Mucosa of rectum (tissue), 2 donors: ENCODE measurements around the gene PI16.

Experiments used
- H3K27ac ChIP-seq, 2 donors: one replicate each; pipeline ENCODE4 v1.7.0; 2013; ENCODE audit warnings: inconsistent platforms in 2 of 2, low read depth in 2 of 2, low read length in 2 of 2
- H3K27me3 ChIP-seq, 2 donors: one replicate each; pipeline ENCODE4 v1.7.0; 2013; ENCODE audit warnings: low read length in 2 of 2; ENCODE audit not compliant: control insufficient read depth in 2 of 2, insufficient read depth in 2 of 2
- H3K36me3 ChIP-seq, 2 donors: one replicate each; pipeline ENCODE4 v1.7.0; 2013; ENCODE audit warnings: low read length in 2 of 2; ENCODE audit not compliant: control insufficient read depth in 2 of 2, insufficient read depth in 2 of 2
- H3K4me1 ChIP-seq, 2 donors: one replicate each; pipeline ENCODE4 v1.7.0; 2013; ENCODE audit warnings: low read length in 2 of 2, mild to moderate bottlenecking in 1 of 2; ENCODE audit not compliant: control insufficient read depth in 2 of 2, insufficient read depth in 2 of 2
- H3K4me3 ChIP-seq, 2 donors: one replicate each; pipeline ENCODE4 v1.7.0; 2013; ENCODE audit warnings: low read length in 2 of 2
- H3K9ac ChIP-seq, 2 donors: one replicate each; pipeline ENCODE4 v1.7.0; 2013; ENCODE audit warnings: low read length in 2 of 2, low read depth in 1 of 2, mild to moderate bottlenecking in 1 of 2
- H3K9me3 ChIP-seq, 2 donors: one replicate each; pipeline ENCODE4 v1.7.0; 2013; ENCODE audit warnings: low read length in 2 of 2; ENCODE audit not compliant: control insufficient read depth in 2 of 2
- donor health status: healthy.
- donor health status: Normal muscosa, but diverticular disease.

PI16 gene

GRCh38 chr6:36916126-36916525, 38.4 kb upstream of the PI16 start:
- Histone ChIP-seq H3K27me3 (no peaks in the 10 kb centered on the region), H3K9me3 (no peaks in the 10 kb centered on the region), H3K4me1 (peaks cover 0 to 14% of the 10 kb centered on the region in 2 donors), H3K4me3 (no peak overlapping the region), H3K36me3 (peaks cover 27 to 38% of the 10 kb centered on the region in 2 donors), H3K27ac (no peak overlapping the region), H3K9ac (no peak overlapping the region)

- Histone ChIP-seq H3K27ac (peak overlapping the region; percentile 3 to 38), H3K27me3 (no peaks in the 10 kb centered on the region), H3K9ac (no peak overlapping the region), H3K4me3 (no peak overlapping the region), H3K36me3 (peaks cover 28 to 44% of the 10 kb centered on the region in 2 donors), H3K4me1 (peaks cover 0 to 14% of the 10 kb centered on the region in 2 donors), H3K9me3 (no peaks in the 10 kb centered on the region)
These were observed 36.9 kb upstream of the PI16 start for GRCh38 chr6:36917541-36918193.

- Histone ChIP-seq H3K4me3 (no peak overlapping the region), H3K27me3 (no peaks in the 10 kb centered on the region), H3K9ac (no peak overlapping the region), H3K36me3 (peaks cover 24 to 61% of the 10 kb centered on the region in 2 donors), H3K9me3 (no peaks in the 10 kb centered on the region), H3K27ac (no peak overlapping the region), H3K4me1 (no peaks in the 10 kb centered on the region)
These were observed 34.5 kb upstream of the PI16 start for GRCh38 chr6:36920049-36920448.

GRCh38 chr6:36920546-36920945, 34.0 kb upstream of the PI16 start:
- Histone ChIP-seq H3K27ac (no peak overlapping the region), H3K9ac (no peak overlapping the region), H3K4me3 (no peak overlapping the region), H3K9me3 (no peaks in the 10 kb centered on the region), H3K36me3 (peaks cover 20 to 60% of the 10 kb centered on the region in 2 donors), H3K27me3 (no peaks in the 10 kb centered on the region), H3K4me1 (no peaks in the 10 kb centered on the region)

- no peaks in the 10 kb centered on the region for H3K9me3 ChIP-seq
- peaks cover 14 to 43% of the 10 kb centered on the region in 2 donors for H3K36me3 ChIP-seq
- H3K4me3 ChIP-seq: no peak overlapping the region
- H3K4me1 ChIP-seq: peaks cover 7 to 14% of the 10 kb centered on the region in 2 donors
- H3K27ac ChIP-seq: no peak overlapping the region
- H3K9ac ChIP-seq: no peak overlapping the region
- no peaks in the 10 kb centered on the region for H3K27me3 ChIP-seq
These were observed 30.4 kb upstream of the PI16 start for GRCh38 chr6:36924131-36924530.

- Histone ChIP-seq H3K9me3 (no peaks in the 10 kb centered on the region), H3K4me1 (peaks cover 7 to 14% of the 10 kb centered on the region in 2 donors), H3K36me3 (peaks cover 12 to 37% of the 10 kb centered on the region in 2 donors), H3K4me3 (no peak overlapping the region), H3K27me3 (no peaks in the 10 kb centered on the region), H3K9ac (no peak overlapping the region), H3K27ac (no peak overlapping the region)
These were observed 29.7 kb upstream of the PI16 start for GRCh38 chr6:36924778-36925374.

GRCh38 chr6:36925809-36926208, 28.7 kb upstream of the PI16 start:
- no peak overlapping the region for H3K27ac ChIP-seq
- no peaks in the 10 kb centered on the region for H3K9me3 ChIP-seq
- H3K9ac ChIP-seq: no peak overlapping the region
- peaks cover 8 to 31% of the 10 kb centered on the region in 2 donors for H3K36me3 ChIP-seq
- H3K4me1 ChIP-seq: peaks cover 7 to 14% of the 10 kb centered on the region in 2 donors
- no peak overlapping the region for H3K4me3 ChIP-seq
- H3K27me3 ChIP-seq: no peaks in the 10 kb centered on the region

- H3K27ac ChIP-seq: no peak overlapping the region
- H3K36me3 ChIP-seq: peaks cover 8 to 24% of the 10 kb centered on the region in 2 donors
- H3K4me3 ChIP-seq: no peak overlapping the region
- no peaks in the 10 kb centered on the region for H3K9me3 ChIP-seq
- no peaks in the 10 kb centered on the region for H3K27me3 ChIP-seq
- H3K4me1 ChIP-seq: peaks cover 7 to 14% of the 10 kb centered on the region in 2 donors
- H3K9ac ChIP-seq: no peak overlapping the region
These were observed 27.6 kb upstream of the PI16 start for GRCh38 chr6:36926708-36927513.

GRCh38 chr6:36927691-36928546, 26.6 kb upstream of the PI16 start:
- Histone ChIP-seq H3K4me1 (peaks cover 7 to 14% of the 10 kb centered on the region in 2 donors), H3K27me3 (no peaks in the 10 kb centered on the region), H3K4me3 (no peak overlapping the region), H3K27ac (no peak overlapping the region), H3K9me3 (no peaks in the 10 kb centered on the region), H3K36me3 (peaks cover 4 to 22% of the 10 kb centered on the region in 2 donors), H3K9ac (no peak overlapping the region)
